DND-41 (cell line): ENCODE measurements around the gene REEP2.

Experiments
- EZH2 ChIP-seq: IDR thresholded peaks from 3 replicates; pipeline ENCODE4 v1.6.1; 2012; ENCODE audit warnings: borderline replicate concordance, low read depth, mild to moderate bottlenecking, moderate library complexity, low read length, inconsistent platforms; ENCODE audit not compliant: severe bottlenecking
- TF ChIP-seq, protein P1 (sequence below): IDR thresholded peaks from 2 replicates; pipeline ENCODE4 v1.5.1; 2012; ENCODE audit warnings: borderline replicate concordance, low read length, moderate library complexity, mild to moderate bottlenecking; ENCODE audit not compliant: poor library complexity, severe bottlenecking; ENCODE audit errors: extremely low read depth

DNA sequence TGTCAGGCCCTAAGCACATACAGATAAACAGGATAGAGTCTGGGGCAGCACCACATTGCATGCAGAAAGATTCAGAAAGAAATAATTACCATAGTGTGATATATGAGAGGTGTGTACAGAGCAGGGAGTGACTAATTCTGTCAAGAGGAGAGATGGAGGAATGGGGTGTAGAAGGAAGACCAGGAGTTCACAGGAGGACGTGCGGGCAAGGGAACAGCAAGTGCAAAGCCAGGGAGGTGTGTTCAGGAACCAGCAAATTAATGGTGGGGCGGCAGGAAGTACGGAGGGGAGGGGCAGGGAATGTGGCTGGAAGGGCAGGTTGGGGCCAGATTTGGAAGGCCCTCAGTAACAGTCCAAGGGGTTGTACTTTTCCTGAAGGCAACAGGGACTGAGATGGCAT lies 43.8 kb downstream of the REEP2 start:
- TF ChIP-seq, protein P1, sequence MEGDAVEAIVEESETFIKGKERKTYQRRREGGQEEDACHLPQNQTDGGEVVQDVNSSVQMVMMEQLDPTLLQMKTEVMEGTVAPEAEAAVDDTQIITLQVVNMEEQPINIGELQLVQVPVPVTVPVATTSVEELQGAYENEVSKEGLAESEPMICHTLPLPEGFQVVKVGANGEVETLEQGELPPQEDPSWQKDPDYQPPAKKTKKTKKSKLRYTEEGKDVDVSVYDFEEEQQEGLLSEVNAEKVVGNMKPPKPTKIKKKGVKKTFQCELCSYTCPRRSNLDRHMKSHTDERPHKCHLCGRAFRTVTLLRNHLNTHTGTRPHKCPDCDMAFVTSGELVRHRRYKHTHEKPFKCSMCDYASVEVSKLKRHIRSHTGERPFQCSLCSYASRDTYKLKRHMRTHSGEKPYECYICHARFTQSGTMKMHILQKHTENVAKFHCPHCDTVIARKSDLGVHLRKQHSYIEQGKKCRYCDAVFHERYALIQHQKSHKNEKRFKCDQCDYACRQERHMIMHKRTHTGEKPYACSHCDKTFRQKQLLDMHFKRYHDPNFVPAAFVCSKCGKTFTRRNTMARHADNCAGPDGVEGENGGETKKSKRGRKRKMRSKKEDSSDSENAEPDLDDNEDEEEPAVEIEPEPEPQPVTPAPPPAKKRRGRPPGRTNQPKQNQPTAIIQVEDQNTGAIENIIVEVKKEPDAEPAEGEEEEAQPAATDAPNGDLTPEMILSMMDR = no peak
- no peak for TF ChIP-seq EZH2
